Trophoblast cell (in vitro differentiated cells and primary cell): Measurements from ENCODE around the gene SCN1B.

Source experiments
- DNase-seq, 2 donors: peaks; one replicate each; pipeline ENCODE4 v3.0.0-alpha.2; 2016
- H2AFZ ChIP-seq: 2 replicates; pipeline ENCODE4 v1.6.1; 2013; ENCODE audit warnings: low read length, moderate library complexity, mild to moderate bottlenecking; ENCODE audit not compliant: insufficient read depth, poor library complexity
- H2AK5ac ChIP-seq: 2 replicates; pipeline ENCODE4 v1.6.1; 2013; ENCODE audit warnings: mild to moderate bottlenecking, low read length
- H2BK120ac ChIP-seq: 2 replicates; pipeline ENCODE4 v1.6.1; 2013; ENCODE audit warnings: low read length, mild to moderate bottlenecking, moderate library complexity; ENCODE audit not compliant: insufficient read depth, poor library complexity
- H2BK12ac ChIP-seq: 2 replicates; pipeline ENCODE4 v1.6.1; 2013; ENCODE audit warnings: mild to moderate bottlenecking, low read length, moderate library complexity
- H2BK5ac ChIP-seq: 2 replicates; pipeline ENCODE4 v1.6.1; 2013; ENCODE audit warnings: low read length, low read depth, moderate library complexity, mild to moderate bottlenecking; ENCODE audit not compliant: poor library complexity
- H3K14ac ChIP-seq: 2 replicates; pipeline ENCODE4 v1.6.1; 2013; ENCODE audit warnings: mild to moderate bottlenecking, low read length
- H3K18ac ChIP-seq: 2 replicates; pipeline ENCODE4 v1.6.1; 2013; ENCODE audit warnings: mild to moderate bottlenecking, low read length
- H3K23ac ChIP-seq: 2 replicates; pipeline ENCODE4 v1.6.1; 2013; ENCODE audit warnings: low read length
- H3K27ac ChIP-seq: 2 replicates; pipeline ENCODE4 v1.5.1; 2013; ENCODE audit warnings: low read depth, mild to moderate bottlenecking, inconsistent platforms, low read length, moderate library complexity
- H3K27me3 ChIP-seq: 2 replicates; pipeline ENCODE4 v1.6.1; 2013; ENCODE audit warnings: inconsistent platforms, mild to moderate bottlenecking, low read length, moderate library complexity; ENCODE audit not compliant: insufficient read depth
- H3K36me3 ChIP-seq, 2 experiments: 1 replicate in 1 of 2; 2 replicates in 1 of 2; pipeline ENCODE4 v1.6.1; 2013; ENCODE audit warnings: low read length in 2 of 2, mild to moderate bottlenecking in 2 of 2, moderate library complexity in 1 of 2; ENCODE audit not compliant: insufficient read depth in 2 of 2, control insufficient read depth in 1 of 2
- H3K4ac ChIP-seq: 2 replicates; pipeline ENCODE4 v1.6.1; 2013; ENCODE audit warnings: low read depth, mild to moderate bottlenecking, low read length, moderate library complexity
- H3K4me1 ChIP-seq, 2 experiments: 1 replicate in 1 of 2; 2 replicates in 1 of 2; pipeline ENCODE4 v1.6.1; 2013; ENCODE audit warnings: low read length in 2 of 2, mild to moderate bottlenecking in 2 of 2, moderate library complexity in 1 of 2; ENCODE audit not compliant: insufficient read depth in 2 of 2, control insufficient read depth in 1 of 2
- H3K4me2 ChIP-seq: 2 replicates; pipeline ENCODE4 v1.6.1; 2013; ENCODE audit warnings: inconsistent platforms, mild to moderate bottlenecking, low read length, moderate library complexity
- H3K4me3 ChIP-seq: 2 replicates; pipeline ENCODE4 v1.5.1; 2013; ENCODE audit warnings: mild to moderate bottlenecking, low read depth, low read length, inconsistent platforms
- H3K79me1 ChIP-seq: one replicate; pipeline ENCODE4 v1.6.1; 2013; ENCODE audit warnings: low read length
- H3K79me2 ChIP-seq: 2 replicates; pipeline ENCODE4 v1.6.1; 2013; ENCODE audit warnings: low read length, mild to moderate bottlenecking; ENCODE audit not compliant: control insufficient read depth, insufficient read depth, poor library complexity
- H3K9ac ChIP-seq: 2 replicates; pipeline ENCODE4 v1.6.1; 2013; ENCODE audit warnings: mild to moderate bottlenecking, low read length
- H3K9me3 ChIP-seq: 2 replicates; pipeline ENCODE4 v1.6.1; 2013; ENCODE audit warnings: low read depth, mild to moderate bottlenecking, control low read depth, inconsistent platforms, low read length; ENCODE audit not compliant: insufficient read depth
- H4K12ac ChIP-seq: 2 replicates; pipeline ENCODE4 v1.6.1; 2013; ENCODE audit warnings: low read depth, mild to moderate bottlenecking, low read length, moderate library complexity
- H4K8ac ChIP-seq: 2 replicates; pipeline ENCODE4 v1.6.1; 2013; ENCODE audit warnings: low read depth, mild to moderate bottlenecking, low read length, moderate library complexity
- H4K91ac ChIP-seq: one replicate; pipeline ENCODE4 v1.6.1; 2013; ENCODE audit warnings: low read depth, mild to moderate bottlenecking, low read length, moderate library complexity
- WGBS: extraction: QIAGEN DNeasy Blood & Tissue Kit; methylation state at CpG from one replicate; pipeline ENCODE4 v1.1.7; 2013; ENCODE audit warnings: missing lambda C conversion rate; ENCODE audit not compliant: insufficient read length, insufficient coverage; ENCODE audit errors: extremely low coverage; 5-methylcytosine and 5-hydroxymethylcytosine counted together

SCN1B gene

GRCh38 chr19:35076657-35077056 lies 46.4 kb downstream of the SCN1B start:
- no peaks in the 10 kb centered on the region for H3K4me1 ChIP-seq
- DNase-seq = no peak
- H2BK12ac ChIP-seq = no peak overlapping the region
- H3K14ac ChIP-seq = no peak overlapping the region
- no peaks in the 10 kb centered on the region for H3K79me2 ChIP-seq
- H3K27me3 ChIP-seq = no peaks in the 10 kb centered on the region
- no peak overlapping the region for H3K4ac ChIP-seq
- no peaks in the 10 kb centered on the region for H3K79me1 ChIP-seq
- no peak overlapping the region for H2BK120ac ChIP-seq
- H3K9ac ChIP-seq = no peak overlapping the region
- H3K18ac ChIP-seq = no peak overlapping the region
- H2BK5ac ChIP-seq = no peak overlapping the region
- no peak overlapping the region for H3K4me2 ChIP-seq
- no peak overlapping the region for H2AK5ac ChIP-seq
- no peak overlapping the region for H4K12ac ChIP-seq
- H3K4me3 ChIP-seq = no peak overlapping the region
- no peak overlapping the region for H4K8ac ChIP-seq
- no peaks in the 10 kb centered on the region for H3K36me3 ChIP-seq
- no peak overlapping the region for H2AFZ ChIP-seq
- H3K9me3 ChIP-seq = peaks cover 8% of the 10 kb centered on the region
- WGBS = no CpG with 5 or more reads among the region's 8 CpGs
- H4K91ac ChIP-seq = no peak overlapping the region
- no peak overlapping the region for H3K23ac ChIP-seq
- no peak overlapping the region for H3K27ac ChIP-seq

GRCh38 chr19:35077411-35078223 lies 47.3 kb downstream of the SCN1B start:
- Histone ChIP-seq H2BK120ac (no peak overlapping the region), H3K23ac (peak overlapping the region; percentile 96), H3K9me3 (peaks cover 8% of the 10 kb centered on the region), H3K36me3 (no peaks in the 10 kb centered on the region), H3K4ac (no peak overlapping the region), H3K27me3 (no peaks in the 10 kb centered on the region), H4K8ac (no peak overlapping the region), H2BK5ac (no peak overlapping the region), H2BK12ac (no peak overlapping the region), H3K79me2 (no peaks in the 10 kb centered on the region), H2AK5ac (no peak overlapping the region), H3K4me3 (no peak overlapping the region), H4K91ac (no peak overlapping the region), H2AFZ (no peak overlapping the region), H4K12ac (no peak overlapping the region), H3K4me1 (no peaks in the 10 kb centered on the region), H3K27ac (no peak overlapping the region), H3K14ac (no peak overlapping the region), H3K79me1 (no peaks in the 10 kb centered on the region), H3K18ac (no peak overlapping the region), H3K9ac (no peak overlapping the region), H3K4me2 (no peak overlapping the region)
- WGBS = no CpG with 5 or more reads among the region's 17 CpGs
- DNase-seq = no peak

GRCh38 chr19:35079826-35080225 lies 49.6 kb downstream of the SCN1B start:
- no peak overlapping the region for H3K23ac ChIP-seq
- H2BK12ac ChIP-seq = no peak overlapping the region
- H4K8ac ChIP-seq = no peak overlapping the region
- no peaks in the 10 kb centered on the region for H3K79me2 ChIP-seq
- no peaks in the 10 kb centered on the region for H3K36me3 ChIP-seq
- H2AK5ac ChIP-seq = no peak overlapping the region
- no peak overlapping the region for H3K4me3 ChIP-seq
- H3K9me3 ChIP-seq = peaks cover 8% of the 10 kb centered on the region
- no peak overlapping the region for H2AFZ ChIP-seq
- H3K4me2 ChIP-seq = no peak overlapping the region
- H4K12ac ChIP-seq = no peak overlapping the region
- H3K14ac ChIP-seq = no peak overlapping the region
- WGBS = no CpG with 5 or more reads among the region's 14 CpGs
- H3K27ac ChIP-seq = no peak overlapping the region
- H3K9ac ChIP-seq = no peak overlapping the region
- no peak overlapping the region for H3K4ac ChIP-seq
- no peaks in the 10 kb centered on the region for H3K27me3 ChIP-seq
- H3K18ac ChIP-seq = no peak overlapping the region
- no peak overlapping the region for H2BK5ac ChIP-seq
- H4K91ac ChIP-seq = no peak overlapping the region
- no peak for DNase-seq
- H3K4me1 ChIP-seq = no peaks in the 10 kb centered on the region
- H2BK120ac ChIP-seq = no peak overlapping the region
- H3K79me1 ChIP-seq = no peaks in the 10 kb centered on the region

- no peak overlapping the region for H4K8ac ChIP-seq
- H4K12ac ChIP-seq = no peak overlapping the region
- H3K4me2 ChIP-seq = no peak overlapping the region
- no peaks in the 10 kb centered on the region for H3K36me3 ChIP-seq
- H2BK5ac ChIP-seq = no peak overlapping the region
- H3K18ac ChIP-seq = no peak overlapping the region
- H3K9ac ChIP-seq = no peak overlapping the region
- H2BK12ac ChIP-seq = no peak overlapping the region
- WGBS = no CpG with 5 or more reads among the region's 16 CpGs
- no peak overlapping the region for H3K4me3 ChIP-seq
- no peaks in the 10 kb centered on the region for H3K4me1 ChIP-seq
- no peaks in the 10 kb centered on the region for H3K79me1 ChIP-seq
- DNase-seq = no peak
- no peak overlapping the region for H3K4ac ChIP-seq
- H3K27ac ChIP-seq = no peak overlapping the region
- no peak overlapping the region for H3K14ac ChIP-seq
- H3K27me3 ChIP-seq = no peaks in the 10 kb centered on the region
- no peak overlapping the region for H2BK120ac ChIP-seq
- no peak overlapping the region for H4K91ac ChIP-seq
- H3K79me2 ChIP-seq = no peaks in the 10 kb centered on the region
- peaks cover 8% of the 10 kb centered on the region for H3K9me3 ChIP-seq
- no peak overlapping the region for H2AFZ ChIP-seq
- H2AK5ac ChIP-seq = no peak overlapping the region
- H3K23ac ChIP-seq = no peak overlapping the region
Measured at GRCh38 chr19:35080613-35081170, 50.4 kb downstream of the SCN1B start.
